GM18502 (cell line): ENCODE data around the gene CCNG1.
A peak's percentile ranks its signal among the peaks of the same experiment; 100 is the strongest.

Source experiments
- ATAC-seq: cut with Tn5 transposase; IDR thresholded peaks from one replicate; pipeline ENCODE4 v1.9.1; 2021; ENCODE audit warnings: mild to moderate bottlenecking; ENCODE audit not compliant: unreplicated experiment, poor library complexity

CCNG1 gene

GRCh38 chr5:163478126-163478981 lies 41.0 kb downstream of the CCNG1 start:
- no peak for ATAC-seq

GRCh38 chr5:163478982-163479271 lies 41.5 kb downstream of the CCNG1 start:
- ATAC-seq, result no peak

- ATAC-seq, result peak; percentile 41
Measured at GRCh38 chr5:163489055-163489744, 51.8 kb downstream of the CCNG1 start.

GRCh38 chr5:163489745-163490075 lies 52.3 kb downstream of the CCNG1 start:
- ATAC-seq, result no peak
